Hepatic stellate cell (primary cell): Measurements from ENCODE around the gene IL11RA.

ENCODE experiments used
- DNase-seq: peaks from one replicate; pipeline ENCODE4 v3.0.0; 2011; ENCODE audit warnings: low spot score

IL11RA gene

GRCh38 chr9:34651876-34652601, at the start of gene IL11RA:
Gene IL11RA, plus strand, starts transcription at chr9:34652185. Its CDS starts 3,033 bp downstream, at chr9:34655218.
- DNase-seq, result peak; percentile 98

GRCh38 chr9:34603610-34604231, 48.3 kb upstream of the IL11RA start:
- peak; percentile 87 for DNase-seq

GRCh38 chr9:34606190-34606589, 45.8 kb upstream of the IL11RA start:
- DNase-seq, result no peak

- DNase-seq, result no peak
Observed at GRCh38 chr9:34606905-34607304, 45.1 kb upstream of the IL11RA start.

- no peak for DNase-seq
Observed at GRCh38 chr9:34607331-34607730, 44.7 kb upstream of the IL11RA start.

GRCh38 chr9:34610434-34611206, 41.4 kb upstream of the IL11RA start:
- DNase-seq, result no peak

- no peak for DNase-seq
Observed at GRCh38 chr9:34611251-34611810, 40.7 kb upstream of the IL11RA start.

GRCh38 chr9:34611811-34612787, 39.9 kb upstream of the IL11RA start, which contains the start of gene RPP25L:
Gene RPP25L, minus strand, starts transcription at chr9:34612097. Its CDS starts 801 bp downstream, at chr9:34611296.
- DNase-seq, result peak; percentile 94

GRCh38 chr9:34612788-34613390, 39.1 kb upstream of the IL11RA start:
- DNase-seq, result peak; percentile 82

GRCh38 chr9:34615132-34615531, 36.9 kb upstream of the IL11RA start:
- DNase-seq, result no peak

- DNase-seq, result peak; percentile 99
Observed at GRCh38 chr9:34620061-34620994, 31.7 kb upstream of the IL11RA start, which contains the start of gene DCTN3. Gene DCTN3, minus strand, starts transcription at chr9:34620495. Its CDS starts 31 bp downstream, at chr9:34620464.

GRCh38 chr9:34623374-34624235, 28.4 kb upstream of the IL11RA start:
- DNase-seq, result no peak

GRCh38 chr9:34624475-34625185, 27.4 kb upstream of the IL11RA start:
- DNase-seq, result no peak

- no peak for DNase-seq
Observed at GRCh38 chr9:34625186-34625486, 26.8 kb upstream of the IL11RA start.

GRCh38 chr9:34627716-34628655, 24.0 kb upstream of the IL11RA start:
- DNase-seq, result no peak

GRCh38 chr9:34628656-34629490, 23.1 kb upstream of the IL11RA start, which contains the start of gene ARID3C:
Gene ARID3C, minus strand, starts transcription at chr9:34629066. Its CDS starts 1,052 bp downstream, at chr9:34628014.
- no peak for DNase-seq
